ENCODE measurements around the gene LAMTOR4.

DNA sequence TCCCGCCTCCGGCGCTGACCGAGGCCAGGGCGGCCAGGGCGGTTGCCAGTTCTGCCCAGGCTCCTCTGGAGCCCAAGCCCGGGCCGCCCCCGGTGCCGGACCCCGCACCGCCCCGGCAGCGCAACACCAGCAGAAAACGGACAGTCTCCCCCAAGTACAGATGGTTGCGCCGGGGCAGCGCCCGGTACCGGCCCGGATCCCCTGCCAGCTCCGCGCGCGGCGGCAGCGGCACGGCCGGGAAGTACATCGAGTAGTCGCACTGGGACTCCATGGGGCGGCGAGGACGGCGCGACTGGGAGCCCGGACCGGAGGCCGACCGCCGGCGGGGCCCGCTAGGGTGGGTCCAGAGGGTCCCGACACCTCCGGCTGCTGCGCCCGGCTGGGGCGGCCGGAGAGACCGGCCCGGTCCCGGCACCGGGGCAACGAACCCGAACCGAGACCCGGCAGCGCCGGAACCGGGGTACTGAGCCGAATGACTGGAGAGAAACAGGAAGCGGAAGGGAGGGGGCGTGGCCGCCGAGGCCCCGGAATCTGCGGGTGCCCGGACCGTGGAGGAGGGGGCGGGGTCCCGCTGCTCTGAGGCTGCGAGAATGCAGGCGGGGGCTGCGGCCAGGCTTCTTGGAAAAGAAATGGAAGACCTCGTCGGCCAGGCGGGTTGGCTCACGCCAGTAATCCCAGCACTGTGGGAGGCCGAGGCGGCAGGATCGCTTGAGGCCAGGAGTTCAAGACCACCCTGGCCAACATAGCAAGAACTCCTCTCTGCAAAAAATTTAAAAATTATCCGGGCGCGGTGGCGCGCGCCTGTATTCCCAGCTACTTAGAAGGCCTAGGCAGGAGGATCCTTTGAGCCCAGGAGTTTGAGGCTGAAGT is 9.7 kb downstream of the LAMTOR4 start, which contains the start of gene TRAPPC14:
- TF ChIP-seq POLR2AphosphoS5 (IDR thresholded peaks at IDR 0.05; ENCODE audit: low read depth, low read length), result peak; percentile 76
- TF ChIP-seq SIN3A (IDR thresholded peaks at IDR 0.05; ENCODE audit: borderline replicate concordance, low read depth, low read length), result no peak
- TF ChIP-seq, protein P1, sequence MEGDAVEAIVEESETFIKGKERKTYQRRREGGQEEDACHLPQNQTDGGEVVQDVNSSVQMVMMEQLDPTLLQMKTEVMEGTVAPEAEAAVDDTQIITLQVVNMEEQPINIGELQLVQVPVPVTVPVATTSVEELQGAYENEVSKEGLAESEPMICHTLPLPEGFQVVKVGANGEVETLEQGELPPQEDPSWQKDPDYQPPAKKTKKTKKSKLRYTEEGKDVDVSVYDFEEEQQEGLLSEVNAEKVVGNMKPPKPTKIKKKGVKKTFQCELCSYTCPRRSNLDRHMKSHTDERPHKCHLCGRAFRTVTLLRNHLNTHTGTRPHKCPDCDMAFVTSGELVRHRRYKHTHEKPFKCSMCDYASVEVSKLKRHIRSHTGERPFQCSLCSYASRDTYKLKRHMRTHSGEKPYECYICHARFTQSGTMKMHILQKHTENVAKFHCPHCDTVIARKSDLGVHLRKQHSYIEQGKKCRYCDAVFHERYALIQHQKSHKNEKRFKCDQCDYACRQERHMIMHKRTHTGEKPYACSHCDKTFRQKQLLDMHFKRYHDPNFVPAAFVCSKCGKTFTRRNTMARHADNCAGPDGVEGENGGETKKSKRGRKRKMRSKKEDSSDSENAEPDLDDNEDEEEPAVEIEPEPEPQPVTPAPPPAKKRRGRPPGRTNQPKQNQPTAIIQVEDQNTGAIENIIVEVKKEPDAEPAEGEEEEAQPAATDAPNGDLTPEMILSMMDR (CRISPR knock-in tag; IDR thresholded peaks at IDR 0.05), result no peak
- TF ChIP-seq POLR2A (IDR thresholded peaks at IDR 0.05; ENCODE audit: insufficient read depth in 1 of 2, low read depth in 2 of 2, low read length in 2 of 2), result peak in 1 of 2 experiments; percentile 75; a peak in 2 of 4 replicates
- TF ChIP-seq STAT5B (CRISPR knock-in tag; IDR thresholded peaks at IDR 0.05), result no peak
- TF ChIP-seq TOPORS (CRISPR knock-in tag; IDR thresholded peaks at IDR 0.05), result no peak
- TF ChIP-seq ZBTB21 (CRISPR knock-in tag; IDR thresholded peaks at IDR 0.05), result no peak
- TF ChIP-seq FOXM1 (CRISPR knock-in tag; IDR thresholded peaks at IDR 0.05), result no peak
- TF ChIP-seq, protein P2, sequence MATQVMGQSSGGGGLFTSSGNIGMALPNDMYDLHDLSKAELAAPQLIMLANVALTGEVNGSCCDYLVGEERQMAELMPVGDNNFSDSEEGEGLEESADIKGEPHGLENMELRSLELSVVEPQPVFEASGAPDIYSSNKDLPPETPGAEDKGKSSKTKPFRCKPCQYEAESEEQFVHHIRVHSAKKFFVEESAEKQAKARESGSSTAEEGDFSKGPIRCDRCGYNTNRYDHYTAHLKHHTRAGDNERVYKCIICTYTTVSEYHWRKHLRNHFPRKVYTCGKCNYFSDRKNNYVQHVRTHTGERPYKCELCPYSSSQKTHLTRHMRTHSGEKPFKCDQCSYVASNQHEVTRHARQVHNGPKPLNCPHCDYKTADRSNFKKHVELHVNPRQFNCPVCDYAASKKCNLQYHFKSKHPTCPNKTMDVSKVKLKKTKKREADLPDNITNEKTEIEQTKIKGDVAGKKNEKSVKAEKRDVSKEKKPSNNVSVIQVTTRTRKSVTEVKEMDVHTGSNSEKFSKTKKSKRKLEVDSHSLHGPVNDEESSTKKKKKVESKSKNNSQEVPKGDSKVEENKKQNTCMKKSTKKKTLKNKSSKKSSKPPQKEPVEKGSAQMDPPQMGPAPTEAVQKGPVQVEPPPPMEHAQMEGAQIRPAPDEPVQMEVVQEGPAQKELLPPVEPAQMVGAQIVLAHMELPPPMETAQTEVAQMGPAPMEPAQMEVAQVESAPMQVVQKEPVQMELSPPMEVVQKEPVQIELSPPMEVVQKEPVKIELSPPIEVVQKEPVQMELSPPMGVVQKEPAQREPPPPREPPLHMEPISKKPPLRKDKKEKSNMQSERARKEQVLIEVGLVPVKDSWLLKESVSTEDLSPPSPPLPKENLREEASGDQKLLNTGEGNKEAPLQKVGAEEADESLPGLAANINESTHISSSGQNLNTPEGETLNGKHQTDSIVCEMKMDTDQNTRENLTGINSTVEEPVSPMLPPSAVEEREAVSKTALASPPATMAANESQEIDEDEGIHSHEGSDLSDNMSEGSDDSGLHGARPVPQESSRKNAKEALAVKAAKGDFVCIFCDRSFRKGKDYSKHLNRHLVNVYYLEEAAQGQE (IDR thresholded peaks at IDR 0.05; ENCODE audit: borderline replicate concordance in 1 of 2, low read depth in 1 of 2, low read length in 2 of 2), result peak in 1 of 2 experiments; percentile 22; a peak in 1 of 4 replicates
- TF ChIP-seq FOXK2 (IDR thresholded peaks at IDR 0.05), result no peak
